Lower leg skin (tissue), 3 donors: ENCODE results near the gene POFUT2.

Source experiments
- POLR2A ChIP-seq, 2 donors: fragments of 450-650 bp; IDR thresholded peaks; one replicate each; pipeline ENCODE4 v1.6.1; 2016 to 2017; ENCODE audit warnings: antibody characterized with exemption in 2 of 2, mild to moderate bottlenecking in 1 of 2, moderate library complexity in 1 of 2
- TF ChIP-seq, protein P1 (sequence below), 3 donors: fragments of 450-650 bp; IDR thresholded peaks; one replicate each; pipeline ENCODE4 v1.5.1; 2016; ENCODE audit warnings: antibody characterized with exemption in 3 of 3, mild to moderate bottlenecking in 3 of 3, moderate library complexity in 2 of 3

DNA sequence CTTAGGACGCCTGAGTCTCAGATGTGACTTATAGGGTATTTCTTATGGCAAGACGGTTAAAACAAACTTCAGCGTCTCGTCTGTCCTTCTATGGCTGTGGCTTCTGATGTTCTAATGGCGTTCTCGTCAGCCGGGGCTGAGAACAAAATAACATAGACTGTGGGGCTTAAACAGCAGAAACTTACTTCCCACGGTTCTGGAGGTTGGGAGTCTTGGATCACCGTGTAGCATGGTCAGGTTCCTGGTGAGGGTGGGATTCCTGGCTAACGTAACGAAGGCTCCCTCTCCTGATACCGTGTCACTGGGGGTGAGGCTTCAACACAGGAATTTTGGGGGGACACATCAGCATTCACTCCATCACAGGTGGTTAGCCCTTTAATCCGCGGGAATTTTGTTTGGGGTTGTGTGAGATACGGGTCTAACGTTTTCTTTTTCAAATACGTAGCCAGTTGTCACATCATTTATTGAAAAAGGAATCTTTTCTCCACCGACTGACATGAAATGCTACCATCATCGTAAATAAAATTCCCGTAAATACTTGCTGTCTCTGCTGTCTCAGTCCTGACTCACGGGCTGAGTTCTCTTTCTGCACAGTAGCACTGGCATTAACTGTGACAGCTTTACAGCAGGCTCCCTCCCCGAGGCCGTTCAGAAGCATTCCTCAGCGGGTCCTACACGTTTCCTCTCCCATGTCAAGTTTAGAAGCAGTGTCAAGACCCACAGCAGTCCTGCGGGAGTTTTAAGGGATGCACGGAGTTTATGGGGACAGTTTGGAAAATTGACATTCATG, 8.1 kb upstream of the POFUT2 start:
- TF ChIP-seq, protein P1, sequence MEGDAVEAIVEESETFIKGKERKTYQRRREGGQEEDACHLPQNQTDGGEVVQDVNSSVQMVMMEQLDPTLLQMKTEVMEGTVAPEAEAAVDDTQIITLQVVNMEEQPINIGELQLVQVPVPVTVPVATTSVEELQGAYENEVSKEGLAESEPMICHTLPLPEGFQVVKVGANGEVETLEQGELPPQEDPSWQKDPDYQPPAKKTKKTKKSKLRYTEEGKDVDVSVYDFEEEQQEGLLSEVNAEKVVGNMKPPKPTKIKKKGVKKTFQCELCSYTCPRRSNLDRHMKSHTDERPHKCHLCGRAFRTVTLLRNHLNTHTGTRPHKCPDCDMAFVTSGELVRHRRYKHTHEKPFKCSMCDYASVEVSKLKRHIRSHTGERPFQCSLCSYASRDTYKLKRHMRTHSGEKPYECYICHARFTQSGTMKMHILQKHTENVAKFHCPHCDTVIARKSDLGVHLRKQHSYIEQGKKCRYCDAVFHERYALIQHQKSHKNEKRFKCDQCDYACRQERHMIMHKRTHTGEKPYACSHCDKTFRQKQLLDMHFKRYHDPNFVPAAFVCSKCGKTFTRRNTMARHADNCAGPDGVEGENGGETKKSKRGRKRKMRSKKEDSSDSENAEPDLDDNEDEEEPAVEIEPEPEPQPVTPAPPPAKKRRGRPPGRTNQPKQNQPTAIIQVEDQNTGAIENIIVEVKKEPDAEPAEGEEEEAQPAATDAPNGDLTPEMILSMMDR (IDR thresholded peaks at IDR 0.05): no peak
- no peak for TF ChIP-seq POLR2A (IDR thresholded peaks at IDR 0.05)
